GM23338 (cell line): ENCODE results near the gene FHAD1. TPM values are rescaled to one million over a fixed set of nuclear protein-coding genes. Genes with fewer than 3 reads are reported as not detected.

ENCODE experiments used
- ATAC-seq: fragments of 200-7000 bp; cut with Tn5 transposase; 3 replicates; pipeline ENCODE4 v1.9.1; 2020
- DNase-seq: peaks from one replicate; pipeline ENCODE4 v3.0.0-alpha.2; 2015; ENCODE audit warnings: low spot score
- H2AFZ ChIP-seq: fragments of 200-600 bp; sonication (generic); 2 replicates; pipeline ENCODE4 v1.8.0; 2016; ENCODE audit warnings: antibody characterized with exemption, mild to moderate bottlenecking, moderate library complexity
- H3F3A ChIP-seq: fragments of 200-600 bp; sonication (generic); replicated peaks from 2 replicates; pipeline ENCODE4 v1.8.0; 2017; ENCODE audit warnings: antibody characterized with exemption, mixed run types, low read depth
- H3K27ac ChIP-seq: fragments of 200-600 bp; sonication (generic); 2 replicates; pipeline ENCODE4 v1.6.1; 2016; ENCODE audit warnings: low read depth
- H3K27me3 ChIP-seq: fragments of 200-600 bp; sonication (generic); 2 replicates; pipeline ENCODE4 v1.8.0; 2016; ENCODE audit warnings: mild to moderate bottlenecking, mixed run types, moderate library complexity; ENCODE audit not compliant: insufficient read depth
- H3K36me3 ChIP-seq: fragments of 200-600 bp; sonication (generic); 2 replicates; pipeline ENCODE4 v1.8.0; 2016; ENCODE audit warnings: mild to moderate bottlenecking; ENCODE audit not compliant: insufficient read depth
- H3K4me1 ChIP-seq: fragments of 200-600 bp; sonication (generic); 2 replicates; pipeline ENCODE4 v1.8.0; 2016; ENCODE audit warnings: mild to moderate bottlenecking, moderate library complexity; ENCODE audit not compliant: insufficient read depth
- H3K4me2 ChIP-seq: fragments of 200-600 bp; sonication (generic); 2 replicates; pipeline ENCODE4 v1.7.1; 2017; ENCODE audit warnings: mixed run types
- H3K4me3 ChIP-seq: fragments of 200-600 bp; sonication (generic); 2 replicates; pipeline ENCODE4 v1.6.1; 2016; ENCODE audit warnings: mixed run types
- H3K79me2 ChIP-seq: fragments of 200-600 bp; sonication (generic); replicated peaks from 2 replicates; pipeline ENCODE4 v1.8.0; 2017; ENCODE audit warnings: mild to moderate bottlenecking; ENCODE audit not compliant: insufficient read depth
- H3K9me2 ChIP-seq: fragments of 200-600 bp; sonication (generic); 2 replicates; pipeline ENCODE4 v1.8.0; 2017; ENCODE audit not compliant: insufficient read depth
- H4K20me1 ChIP-seq: fragments of 200-600 bp; sonication (generic); replicated peaks from 2 replicates; pipeline ENCODE4 v1.8.0; 2017; ENCODE audit warnings: mild to moderate bottlenecking; ENCODE audit not compliant: insufficient read depth
- H3K27ac Mint-ChIP-seq: 2 replicates; pipeline ENCODE4 v1.8.0; 2020; ENCODE audit warnings: inconsistent platforms, mild to moderate bottlenecking, moderate library complexity, mixed read lengths
- H3K27me3 Mint-ChIP-seq: 3 replicates; pipeline ENCODE4 v1.8.0; 2022; ENCODE audit warnings: low read depth, mild to moderate bottlenecking, moderate library complexity, mixed read lengths, inconsistent platforms; ENCODE audit not compliant: insufficient read depth, poor library complexity
- H3K36me3 Mint-ChIP-seq: 3 replicates; pipeline ENCODE4 v1.8.0; 2021; ENCODE audit warnings: low read depth, mild to moderate bottlenecking, inconsistent platforms, moderate library complexity, mixed read lengths
- H3K4me1 Mint-ChIP-seq: 3 replicates; pipeline ENCODE4 v1.8.0; 2020; ENCODE audit warnings: mild to moderate bottlenecking, inconsistent platforms, mixed read lengths
- H3K4me3 Mint-ChIP-seq: 3 replicates; pipeline ENCODE4 v1.8.0; 2021; ENCODE audit warnings: moderate library complexity, mild to moderate bottlenecking, inconsistent platforms, mixed read lengths
- H3K9me3 Mint-ChIP-seq: 3 replicates; pipeline ENCODE4 v1.8.0; 2020; ENCODE audit warnings: moderate library complexity, mild to moderate bottlenecking, inconsistent platforms, mixed read lengths
- CREB1 ChIP-seq: fragments of 250-450 bp; sonication (Bioruptor Pico); IDR thresholded peaks from 2 replicates; pipeline ENCODE4 v1.5.0; 2020; ENCODE audit warnings: low read depth, mild to moderate bottlenecking, moderate library complexity
- EZH2 ChIP-seq: fragments of 200-600 bp; sonication (generic); IDR thresholded peaks from one replicate; pipeline ENCODE4 v1.8.0; 2017; ENCODE audit warnings: antibody characterized with exemption, mild to moderate bottlenecking, low read depth; ENCODE audit not compliant: unreplicated experiment
- EZH2phosphoT487 ChIP-seq: fragments of 200-600 bp; sonication (generic); IDR thresholded peaks from one replicate; pipeline ENCODE4 v1.8.1; 2018; ENCODE audit warnings: antibody characterized with exemption; ENCODE audit not compliant: unreplicated experiment
- JUNB ChIP-seq: IDR thresholded peaks from one replicate; pipeline ENCODE4 v1.6.1; 2016; ENCODE audit warnings: antibody characterized with exemption; ENCODE audit not compliant: unreplicated experiment
- POLR2AphosphoS5 ChIP-seq: IDR thresholded peaks from 2 replicates; pipeline ENCODE4 v1.6.1; 2016; ENCODE audit warnings: antibody characterized with exemption, low read depth
- STAT1 ChIP-seq: IDR thresholded peaks from one replicate; pipeline ENCODE4 v1.6.1; 2016; ENCODE audit warnings: antibody characterized with exemption; ENCODE audit not compliant: unreplicated experiment
- ZNF114 ChIP-seq: fragments of 250-450 bp; sonication (Bioruptor Pico); IDR thresholded peaks from 2 replicates; pipeline ENCODE4 v1.5.0; 2020; ENCODE audit warnings: mild to moderate bottlenecking, moderate library complexity
- ZNF331 ChIP-seq: fragments of 250-450 bp; sonication (Bioruptor Pico); IDR thresholded peaks from 2 replicates; pipeline ENCODE4 v1.5.0; 2020; ENCODE audit warnings: low read depth, mild to moderate bottlenecking, moderate library complexity
- ZNF462 ChIP-seq: fragments of 250-450 bp; sonication (Bioruptor Pico); IDR thresholded peaks from 2 replicates; pipeline ENCODE4 v1.5.0; 2020; ENCODE audit warnings: mild to moderate bottlenecking, moderate library complexity
- polyA plus RNA-seq: library from polyadenylated mRNA; unstranded; fragments of >200 nt; fragmentation: Nextera tagmentation; extraction: Ambion mirVana; gene quantifications from 2 replicates; pipeline ENCODE4 v1.2.1, GENCODE V29; 2016
- total RNA-seq: library from RNA; depleted of rRNA; stranded (reverse); fragments of >200 nt; shearing (Covaris generic); gene quantifications from 2 replicates; pipeline ENCODE4 v1.2.3, GENCODE V29; 2014
- TF ChIP-seq, protein P1 (sequence below), 2 experiments: fragments of 200-600 bp in 1 of 2; sonication (generic) in 1 of 2; conservative IDR thresholded peaks; 2 replicates each; pipeline versions ENCODE4 v1.5.1 to v1.6.1; 2016 to 2017; ENCODE audit warnings: antibody characterized with exemption in 2 of 2, low read depth in 2 of 2, mild to moderate bottlenecking in 2 of 2, moderate library complexity in 1 of 2
- TF ChIP-seq, protein P2 (sequence below): IDR thresholded peaks from one replicate; pipeline ENCODE4 v1.6.1; 2018; ENCODE audit warnings: antibody characterized with exemption; ENCODE audit not compliant: unreplicated experiment

FHAD1 gene
- total and polyA plus RNA-seq, 2 experiments from 2014 or later, result 1.8 to 3.3 TPM

GRCh38 chr1:15272782-15273127 is 25.7 kb downstream of the FHAD1 start:
- Histone ChIP-seq H3K27me3 (no peaks in the 10 kb centered on the region), H3K27ac (no peak overlapping the region), H3K9me2 (no peaks in the 10 kb centered on the region), H3F3A (no peaks in the 10 kb centered on the region), H3K4me3 (no peak overlapping the region), H3K79me2 (no peaks in the 10 kb centered on the region), H3K36me3 (no peaks in the 10 kb centered on the region), H4K20me1 (no peaks in the 10 kb centered on the region; the same call in 1 of the 2 replicates), H3K4me2 (no peak overlapping the region), H2AFZ (no peak overlapping the region), H3K4me1 (no peaks in the 10 kb centered on the region)
- no peak for ATAC-seq
- H3K9me3 Mint-ChIP-seq, result no peaks in the 10 kb centered on the region
- no peaks in the 10 kb centered on the region for H3K36me3 Mint-ChIP-seq
- no peak overlapping the region for H3K4me3 Mint-ChIP-seq
- no peak for TF ChIP-seq POLR2AphosphoS5
- TF ChIP-seq ZNF114 (CRISPR knock-in tag), result no peak
- no peak for TF ChIP-seq EZH2phosphoT487
- no peak for TF ChIP-seq EZH2
- TF ChIP-seq, protein P1, sequence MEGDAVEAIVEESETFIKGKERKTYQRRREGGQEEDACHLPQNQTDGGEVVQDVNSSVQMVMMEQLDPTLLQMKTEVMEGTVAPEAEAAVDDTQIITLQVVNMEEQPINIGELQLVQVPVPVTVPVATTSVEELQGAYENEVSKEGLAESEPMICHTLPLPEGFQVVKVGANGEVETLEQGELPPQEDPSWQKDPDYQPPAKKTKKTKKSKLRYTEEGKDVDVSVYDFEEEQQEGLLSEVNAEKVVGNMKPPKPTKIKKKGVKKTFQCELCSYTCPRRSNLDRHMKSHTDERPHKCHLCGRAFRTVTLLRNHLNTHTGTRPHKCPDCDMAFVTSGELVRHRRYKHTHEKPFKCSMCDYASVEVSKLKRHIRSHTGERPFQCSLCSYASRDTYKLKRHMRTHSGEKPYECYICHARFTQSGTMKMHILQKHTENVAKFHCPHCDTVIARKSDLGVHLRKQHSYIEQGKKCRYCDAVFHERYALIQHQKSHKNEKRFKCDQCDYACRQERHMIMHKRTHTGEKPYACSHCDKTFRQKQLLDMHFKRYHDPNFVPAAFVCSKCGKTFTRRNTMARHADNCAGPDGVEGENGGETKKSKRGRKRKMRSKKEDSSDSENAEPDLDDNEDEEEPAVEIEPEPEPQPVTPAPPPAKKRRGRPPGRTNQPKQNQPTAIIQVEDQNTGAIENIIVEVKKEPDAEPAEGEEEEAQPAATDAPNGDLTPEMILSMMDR (conservative IDR thresholded peaks at IDR 0.05; ENCODE audit: low read depth in 2 of 2), result no peak
- no peak for TF ChIP-seq JUNB
- TF ChIP-seq ZNF331 (CRISPR knock-in tag), result no peak
- TF ChIP-seq, protein P2, sequence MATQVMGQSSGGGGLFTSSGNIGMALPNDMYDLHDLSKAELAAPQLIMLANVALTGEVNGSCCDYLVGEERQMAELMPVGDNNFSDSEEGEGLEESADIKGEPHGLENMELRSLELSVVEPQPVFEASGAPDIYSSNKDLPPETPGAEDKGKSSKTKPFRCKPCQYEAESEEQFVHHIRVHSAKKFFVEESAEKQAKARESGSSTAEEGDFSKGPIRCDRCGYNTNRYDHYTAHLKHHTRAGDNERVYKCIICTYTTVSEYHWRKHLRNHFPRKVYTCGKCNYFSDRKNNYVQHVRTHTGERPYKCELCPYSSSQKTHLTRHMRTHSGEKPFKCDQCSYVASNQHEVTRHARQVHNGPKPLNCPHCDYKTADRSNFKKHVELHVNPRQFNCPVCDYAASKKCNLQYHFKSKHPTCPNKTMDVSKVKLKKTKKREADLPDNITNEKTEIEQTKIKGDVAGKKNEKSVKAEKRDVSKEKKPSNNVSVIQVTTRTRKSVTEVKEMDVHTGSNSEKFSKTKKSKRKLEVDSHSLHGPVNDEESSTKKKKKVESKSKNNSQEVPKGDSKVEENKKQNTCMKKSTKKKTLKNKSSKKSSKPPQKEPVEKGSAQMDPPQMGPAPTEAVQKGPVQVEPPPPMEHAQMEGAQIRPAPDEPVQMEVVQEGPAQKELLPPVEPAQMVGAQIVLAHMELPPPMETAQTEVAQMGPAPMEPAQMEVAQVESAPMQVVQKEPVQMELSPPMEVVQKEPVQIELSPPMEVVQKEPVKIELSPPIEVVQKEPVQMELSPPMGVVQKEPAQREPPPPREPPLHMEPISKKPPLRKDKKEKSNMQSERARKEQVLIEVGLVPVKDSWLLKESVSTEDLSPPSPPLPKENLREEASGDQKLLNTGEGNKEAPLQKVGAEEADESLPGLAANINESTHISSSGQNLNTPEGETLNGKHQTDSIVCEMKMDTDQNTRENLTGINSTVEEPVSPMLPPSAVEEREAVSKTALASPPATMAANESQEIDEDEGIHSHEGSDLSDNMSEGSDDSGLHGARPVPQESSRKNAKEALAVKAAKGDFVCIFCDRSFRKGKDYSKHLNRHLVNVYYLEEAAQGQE, result no peak
- no peak for TF ChIP-seq CREB1
- TF ChIP-seq ZNF462 (CRISPR knock-in tag), result no peak
- TF ChIP-seq STAT1, result no peak
- no peak for DNase-seq
- peaks cover 6% of the 10 kb centered on the region for H3K27me3 Mint-ChIP-seq
- no peak overlapping the region for H3K27ac Mint-ChIP-seq
- no peaks in the 10 kb centered on the region; the same call in 2 of the 3 replicates for H3K4me1 Mint-ChIP-seq
